GM12891 (cell line): Measurements from ENCODE around the gene DNAI7.

Experiments
- POLR2A ChIP-seq: IDR thresholded peaks from 2 replicates; pipeline ENCODE4 v1.6.1; 2011; ENCODE audit warnings: low read depth, low read length, control low read depth
- POLR2AphosphoS5 ChIP-seq: IDR thresholded peaks from 2 replicates; pipeline ENCODE4 v1.6.1; 2011; ENCODE audit warnings: low read depth, low read length, control low read depth
- SPI1 ChIP-seq: IDR thresholded peaks from 2 replicates; pipeline ENCODE4 v1.6.1; 2011; ENCODE audit warnings: low read depth, low read length, control low read depth
- TAF1 ChIP-seq: IDR thresholded peaks from 2 replicates; pipeline ENCODE4 v1.6.1; 2011; ENCODE audit warnings: low read depth, low read length, control low read depth

- TF ChIP-seq SPI1 (no peak), POLR2A (no peak), POLR2AphosphoS5 (no peak), TAF1 (no peak)
These were observed 41.2 kb upstream of the DNAI7 start for GRCh38 chr12:25236190-25236589.
